Lung (tissue), 12 donors: ENCODE results near the gene OR6J1. TPM values are rescaled to one million over a fixed set of nuclear protein-coding genes. Genes with fewer than 3 reads are reported as not detected.

Experiments used
- ATAC-seq: fragments of 200-7000 bp; cut with Tn5 transposase; one replicate; pipeline ENCODE4 v1.9.1; 2020; ENCODE audit warnings: moderate number of reproducible peaks; ENCODE audit not compliant: insufficient read depth, low FRiP score
- DNase-seq, 3 donors: peaks; one replicate each; pipeline ENCODE4 v3.0.0-alpha.2; 2013 to 2017
- H3K27ac ChIP-seq, 2 donors: one replicate each; pipeline ENCODE4 v1.5.1; 2013; ENCODE audit warnings: mild to moderate bottlenecking in 2 of 2, moderate library complexity in 2 of 2, control low read depth in 1 of 2, inconsistent platforms in 1 of 2, low read depth in 1 of 2, low read length in 1 of 2
- H3K27me3 ChIP-seq, 3 donors: one replicate each; pipeline ENCODE4 v1.5.1; 2013; ENCODE audit warnings: low read length in 2 of 3; ENCODE audit not compliant: control insufficient read depth in 3 of 3, insufficient read depth in 3 of 3
- H3K36me3 ChIP-seq, 4 donors: one replicate each; pipeline ENCODE4 v1.5.1; 2013; ENCODE audit warnings: low read length in 4 of 4, mild to moderate bottlenecking in 1 of 4, moderate library complexity in 1 of 4; ENCODE audit not compliant: control insufficient read depth in 4 of 4, insufficient read depth in 4 of 4
- H3K4me1 ChIP-seq, 5 donors: one replicate each; pipeline ENCODE4 v1.5.1; 2013; ENCODE audit warnings: low read length in 5 of 5, mild to moderate bottlenecking in 2 of 5, moderate library complexity in 1 of 5; ENCODE audit not compliant: control insufficient read depth in 5 of 5, insufficient read depth in 5 of 5
- H3K4me3 ChIP-seq: one replicate; pipeline ENCODE4 v1.5.1; 2013; ENCODE audit warnings: mild to moderate bottlenecking, control low read depth, moderate library complexity
- H3K9ac ChIP-seq, 2 donors: one replicate each; pipeline ENCODE4 v1.5.1; 2013; ENCODE audit warnings: low read length in 2 of 2, control low read depth in 1 of 2; ENCODE audit not compliant: insufficient read depth in 1 of 2
- H3K9me3 ChIP-seq, 4 donors: one replicate each; pipeline ENCODE4 v1.5.1; 2013; ENCODE audit warnings: low read length in 3 of 4, mild to moderate bottlenecking in 1 of 4, moderate library complexity in 1 of 4; ENCODE audit not compliant: control insufficient read depth in 4 of 4, insufficient read depth in 3 of 4
- WGBS, 2 donors: extraction: QIAGEN DNeasy Blood & Tissue Kit; methylation state at CpG; one replicate each; pipeline ENCODE4 v1.1.7; 2013; 5-methylcytosine and 5-hydroxymethylcytosine counted together
- polyA plus RNA-seq, 2 donors: library from polyadenylated mRNA; stranded (reverse); fragments of 200-250 nt; gene quantifications; one replicate each; pipeline ENCODE4 v1.2.1, GENCODE V29; 2013
- total RNA-seq, 2 donors: library from RNA; depleted of rRNA in 1 of 2; stranded (reverse); fragments of >200 nt in 1 of 2; gene quantifications; one replicate each; pipeline ENCODE4 v1.2.1, GENCODE V29; 2014 to 2021
- TF ChIP-seq, protein P1 (sequence below): IDR thresholded peaks from 2 replicates; pipeline ENCODE4 v1.5.1; 2012; ENCODE audit warnings: mild to moderate bottlenecking; ENCODE audit errors: control extremely low read depth, extremely low read depth
- donor health status: control.
- donor health status: control.
- donor health status: Bipolar disorder and iron deficiency.
- donor health status: healthy.
- donor health status: DM: yes; HTN: yes; CAD: no.

OR6J1 gene
- total and polyA plus RNA-seq, 4 donors = 0.11 TPM; not detected in 3

DNA sequence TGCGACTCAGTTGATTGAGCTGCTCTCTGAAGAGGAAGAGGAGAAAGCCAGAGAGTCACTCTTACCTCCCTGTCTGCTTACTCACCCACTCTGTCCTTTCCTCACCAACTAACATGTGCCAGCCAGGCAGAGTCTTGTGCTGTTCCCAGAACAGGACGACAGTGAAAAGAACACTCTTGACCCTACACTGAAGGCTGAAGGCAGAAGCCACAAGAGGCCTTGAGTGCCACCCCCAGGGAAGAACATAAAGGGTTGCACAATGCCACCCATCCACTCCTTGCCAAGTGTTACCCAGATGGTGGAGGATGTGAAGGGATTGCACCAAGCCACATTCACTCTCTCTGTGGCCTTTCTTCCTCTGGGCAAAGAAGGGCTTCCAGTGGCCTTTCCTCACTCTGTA, 33.2 kb downstream of the OR6J1 start:
- TF ChIP-seq, protein P1, sequence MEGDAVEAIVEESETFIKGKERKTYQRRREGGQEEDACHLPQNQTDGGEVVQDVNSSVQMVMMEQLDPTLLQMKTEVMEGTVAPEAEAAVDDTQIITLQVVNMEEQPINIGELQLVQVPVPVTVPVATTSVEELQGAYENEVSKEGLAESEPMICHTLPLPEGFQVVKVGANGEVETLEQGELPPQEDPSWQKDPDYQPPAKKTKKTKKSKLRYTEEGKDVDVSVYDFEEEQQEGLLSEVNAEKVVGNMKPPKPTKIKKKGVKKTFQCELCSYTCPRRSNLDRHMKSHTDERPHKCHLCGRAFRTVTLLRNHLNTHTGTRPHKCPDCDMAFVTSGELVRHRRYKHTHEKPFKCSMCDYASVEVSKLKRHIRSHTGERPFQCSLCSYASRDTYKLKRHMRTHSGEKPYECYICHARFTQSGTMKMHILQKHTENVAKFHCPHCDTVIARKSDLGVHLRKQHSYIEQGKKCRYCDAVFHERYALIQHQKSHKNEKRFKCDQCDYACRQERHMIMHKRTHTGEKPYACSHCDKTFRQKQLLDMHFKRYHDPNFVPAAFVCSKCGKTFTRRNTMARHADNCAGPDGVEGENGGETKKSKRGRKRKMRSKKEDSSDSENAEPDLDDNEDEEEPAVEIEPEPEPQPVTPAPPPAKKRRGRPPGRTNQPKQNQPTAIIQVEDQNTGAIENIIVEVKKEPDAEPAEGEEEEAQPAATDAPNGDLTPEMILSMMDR = no peak
- no peak overlapping the region for H3K27ac ChIP-seq
- H3K4me3 ChIP-seq = no peak overlapping the region
- no peak for ATAC-seq
- DNase-seq = no peak
- H3K9me3 ChIP-seq = no peaks in the 10 kb centered on the region
- H3K4me1 ChIP-seq = peaks cover 0 to 8% (median 4%) of the 10 kb centered on the region in 5 donors
- H3K27me3 ChIP-seq = no peaks in the 10 kb centered on the region
- WGBS, 2 donors = 77 to 80% methylated on average over 2 of the region's 2 CpGs
- no peak overlapping the region for H3K9ac ChIP-seq
- peaks cover 11 to 38% (median 28%) of the 10 kb centered on the region in 4 donors for H3K36me3 ChIP-seq

DNA sequence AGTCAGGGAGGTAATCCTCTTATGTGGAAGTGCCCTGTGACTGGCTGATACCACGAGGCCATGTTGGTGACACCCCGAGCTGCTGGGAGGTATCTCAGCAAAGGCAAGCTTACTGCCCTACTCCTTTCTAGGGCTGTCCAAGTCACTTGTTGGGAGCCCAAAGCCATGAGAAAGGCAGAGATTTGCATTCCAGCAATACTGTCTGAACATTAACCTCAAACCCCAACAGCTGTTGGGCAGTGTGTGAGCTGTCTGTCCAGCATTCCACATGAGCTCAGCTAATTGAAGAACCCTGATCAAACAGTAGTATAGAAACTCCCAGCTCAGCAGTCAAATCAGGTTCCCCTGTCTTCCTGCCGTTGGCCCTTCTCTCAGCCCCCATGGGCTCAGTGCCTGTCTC, 36.9 kb downstream of the OR6J1 start:
- Histone ChIP-seq H3K9me3 (no peaks in the 10 kb centered on the region), H3K27me3 (no peaks in the 10 kb centered on the region), H3K36me3 (peaks cover 25 to 61% (median 50%) of the 10 kb centered on the region in 4 donors), H3K4me3 (no peak overlapping the region), H3K27ac (no peak overlapping the region), H3K4me1 (no peaks in the 10 kb centered on the region), H3K9ac (no peak overlapping the region)
- DNase-seq (no peak), ATAC-seq (no peak)
- TF ChIP-seq, protein P1 = no peak
- WGBS, 2 donors = 84 to 92% methylated on average over 3 of the region's 3 CpGs

DNA sequence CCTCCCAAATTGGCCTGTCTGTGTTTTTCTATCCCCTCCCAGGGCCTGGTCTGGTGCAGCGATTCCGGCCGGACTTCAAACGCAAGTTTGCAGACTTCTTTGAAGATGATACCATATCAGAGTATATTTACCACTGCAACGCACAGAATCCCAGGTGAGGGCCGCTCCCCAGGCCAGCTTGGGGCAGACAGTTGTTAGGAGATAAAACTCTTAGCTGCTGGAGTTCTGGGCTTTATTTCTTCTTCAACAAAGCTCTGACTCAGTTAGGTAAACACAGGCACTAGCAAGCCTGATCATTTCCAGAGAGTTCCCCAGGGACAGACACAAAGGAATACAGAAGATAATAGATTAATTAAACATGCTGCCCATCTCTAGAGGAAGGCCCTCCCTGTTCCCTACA, 37.8 kb downstream of the OR6J1 start:
- H3K36me3 ChIP-seq = peaks cover 29 to 65% (median 57%) of the 10 kb centered on the region in 4 donors
- H3K27ac ChIP-seq = no peak overlapping the region
- H3K4me3 ChIP-seq = no peak overlapping the region
- no peaks in the 10 kb centered on the region for H3K27me3 ChIP-seq
- DNase-seq (no peak), ATAC-seq (no peak)
- 95 to 98% methylated on average over 6 of the region's 6 CpGs for WGBS, 2 donors
- peaks cover 0 to 2% (median 0%) of the 10 kb centered on the region in 5 donors for H3K4me1 ChIP-seq
- H3K9me3 ChIP-seq = no peaks in the 10 kb centered on the region
- H3K9ac ChIP-seq = no peak overlapping the region
- TF ChIP-seq, protein P1 = no peak

DNA sequence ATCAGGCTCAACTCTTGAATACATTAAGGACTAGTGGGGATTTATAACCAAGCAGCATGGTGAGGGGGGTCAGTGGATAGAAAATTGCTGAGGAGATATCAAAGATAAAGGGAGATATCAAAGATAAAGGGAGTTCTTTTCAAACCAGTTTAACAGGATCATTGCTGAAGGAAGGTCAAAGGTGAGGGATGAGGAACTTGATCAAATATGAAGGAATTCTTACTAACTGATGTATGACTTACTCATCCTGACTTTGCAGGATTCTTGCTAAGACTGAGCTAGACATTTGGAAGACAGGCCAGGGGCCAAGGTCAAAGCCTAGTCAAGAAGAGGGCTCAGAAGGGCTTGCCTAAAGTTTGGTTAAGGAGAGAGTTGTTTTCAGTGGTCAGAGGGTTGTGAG, 41.3 kb downstream of the OR6J1 start:
- Histone ChIP-seq H3K27me3 (no peaks in the 10 kb centered on the region), H3K9me3 (no peaks in the 10 kb centered on the region), H3K4me1 (peaks cover 4 to 10% (median 7%) of the 10 kb centered on the region in 5 donors), H3K4me3 (no peak overlapping the region), H3K27ac (no peak overlapping the region), H3K9ac (no peak overlapping the region), H3K36me3 (peaks cover 29 to 44% (median 38%) of the 10 kb centered on the region in 4 donors)
- DNase-seq (no peak), ATAC-seq (no peak)
- TF ChIP-seq, protein P1 = no peak
